Measurements from ENCODE around the gene RUNDC3A. TPM values are rescaled to one million over a fixed set of nuclear protein-coding genes. Genes with fewer than 3 reads are reported as not detected.
A peak's percentile ranks its signal among the peaks of the same experiment; 100 is the strongest.

The RUNDC3A gene
- total RNA-seq, 1 experiment from 2014 or later: 3.6 TPM

- Histone ChIP-seq H3K4me1 (ENCODE audit: control insufficient read depth, insufficient read depth, low read length) (peaks cover 6% of the 10 kb centered on the region; the same call in 1 of the 2 replicates), H3K27me3 (ENCODE audit: control insufficient read depth, insufficient read depth, low read length) (no peaks in the 10 kb centered on the region), H3K36me3 (ENCODE audit: control insufficient read depth, insufficient read depth, low read length) (no peaks in the 10 kb centered on the region), H3K27ac (ENCODE audit: low read length) (no peak overlapping the region), H3K9me3 (ENCODE audit: control insufficient read depth, insufficient read depth, low read depth, low read length) (no peaks in the 10 kb centered on the region), H3K4me3 (ENCODE audit: low read depth in 2 of 2, low read length in 2 of 2) (no peak overlapping the region)
- ChIA-PET CTCF (interaction anchor here (0.6 kb wide), 1 partner anchor 24 kb away, joined by 3 read pairs; no protein-coding TSS in a partner anchor), POLR2A (interaction anchor here (0.6 kb wide), 1 partner anchor 162 kb away, joined by 7 read pairs; the partner anchor contains the start of gene ATXN7L3)
- intact Hi-C loops (cut with micrococcal nuclease; ENCODE audit: unreplicated experiment): no loop called here
- TF ChIP-seq TCF7L2 (IDR thresholded peaks at IDR 0.05; ENCODE audit: low read depth, low read length) (no peak), SIN3A (IDR thresholded peaks at IDR 0.05; ENCODE audit: borderline replicate concordance, insufficient read depth, low read depth, low read length) (no peak), POLR2AphosphoS5 (IDR thresholded peaks at IDR 0.05; ENCODE audit: low read depth, low read length) (no peak), CTCF (IDR thresholded peaks at IDR 0.05) (no peak)
- TF ChIP-seq, protein P1, sequence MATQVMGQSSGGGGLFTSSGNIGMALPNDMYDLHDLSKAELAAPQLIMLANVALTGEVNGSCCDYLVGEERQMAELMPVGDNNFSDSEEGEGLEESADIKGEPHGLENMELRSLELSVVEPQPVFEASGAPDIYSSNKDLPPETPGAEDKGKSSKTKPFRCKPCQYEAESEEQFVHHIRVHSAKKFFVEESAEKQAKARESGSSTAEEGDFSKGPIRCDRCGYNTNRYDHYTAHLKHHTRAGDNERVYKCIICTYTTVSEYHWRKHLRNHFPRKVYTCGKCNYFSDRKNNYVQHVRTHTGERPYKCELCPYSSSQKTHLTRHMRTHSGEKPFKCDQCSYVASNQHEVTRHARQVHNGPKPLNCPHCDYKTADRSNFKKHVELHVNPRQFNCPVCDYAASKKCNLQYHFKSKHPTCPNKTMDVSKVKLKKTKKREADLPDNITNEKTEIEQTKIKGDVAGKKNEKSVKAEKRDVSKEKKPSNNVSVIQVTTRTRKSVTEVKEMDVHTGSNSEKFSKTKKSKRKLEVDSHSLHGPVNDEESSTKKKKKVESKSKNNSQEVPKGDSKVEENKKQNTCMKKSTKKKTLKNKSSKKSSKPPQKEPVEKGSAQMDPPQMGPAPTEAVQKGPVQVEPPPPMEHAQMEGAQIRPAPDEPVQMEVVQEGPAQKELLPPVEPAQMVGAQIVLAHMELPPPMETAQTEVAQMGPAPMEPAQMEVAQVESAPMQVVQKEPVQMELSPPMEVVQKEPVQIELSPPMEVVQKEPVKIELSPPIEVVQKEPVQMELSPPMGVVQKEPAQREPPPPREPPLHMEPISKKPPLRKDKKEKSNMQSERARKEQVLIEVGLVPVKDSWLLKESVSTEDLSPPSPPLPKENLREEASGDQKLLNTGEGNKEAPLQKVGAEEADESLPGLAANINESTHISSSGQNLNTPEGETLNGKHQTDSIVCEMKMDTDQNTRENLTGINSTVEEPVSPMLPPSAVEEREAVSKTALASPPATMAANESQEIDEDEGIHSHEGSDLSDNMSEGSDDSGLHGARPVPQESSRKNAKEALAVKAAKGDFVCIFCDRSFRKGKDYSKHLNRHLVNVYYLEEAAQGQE (IDR thresholded peaks at IDR 0.05; ENCODE audit: insufficient read depth in 1 of 2, low read depth in 2 of 2, low read length in 1 of 2): no peak
- ATAC-seq (no peak), DNase-seq (ENCODE audit: low read depth, low spot score) (no peak)
- in situ Hi-C loops (cut with HindIII; ENCODE audit: low pct_unique_long_range_greater_than_20kb, low sequenced_read_pairs): no loop called here
- BruUV-seq (replicated peaks): no TSS peak
Observed at GRCh38 chr17:44361292-44362260, 53.2 kb downstream of the RUNDC3A start.

DNA sequence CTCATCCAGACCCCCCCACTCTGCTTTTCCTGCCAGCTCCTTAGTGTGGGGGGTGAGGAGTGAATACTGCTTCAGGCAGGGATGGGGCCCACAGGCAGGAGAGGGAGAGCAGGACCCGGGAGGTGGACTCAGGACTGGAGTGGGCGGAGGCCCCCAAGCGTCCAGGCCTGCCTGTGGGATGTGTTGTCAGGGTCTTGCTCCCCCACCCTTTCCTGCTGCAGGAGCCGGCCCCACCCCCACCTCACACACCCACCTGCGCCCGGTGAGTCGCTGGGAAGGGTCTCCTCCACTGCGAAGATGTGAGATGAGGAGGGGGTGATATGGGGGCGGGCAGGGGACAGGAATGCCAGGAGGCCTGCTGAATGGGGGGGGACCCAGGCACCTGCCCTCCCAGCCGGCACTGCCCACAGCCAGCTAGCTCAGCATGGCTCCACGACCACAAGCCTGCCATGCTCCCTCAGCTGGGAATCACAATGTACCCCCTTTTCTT lies 54.1 kb downstream of the RUNDC3A start:
- peaks cover 6% of the 10 kb centered on the region; the same call in 1 of the 2 replicates for H3K4me1 ChIP-seq (ENCODE audit: control insufficient read depth, insufficient read depth, low read length)
- ChIA-PET CTCF (interaction anchor here (0.6 kb wide), 1 partner anchor 25 kb away, joined by 3 read pairs; no protein-coding TSS in a partner anchor), POLR2A (interaction anchor here (0.5 to 0.6 kb wide), 2 partner anchors 163 to 291 kb away, joined by 5 to 7 read pairs; partner anchors contain the start of gene ATXN7L3)
- H3K4me3 ChIP-seq (ENCODE audit: low read depth in 2 of 2, low read length in 2 of 2): peak overlapping the region; percentile 58 to 62; a peak in 3 of 4 replicates
- ATAC-seq: no peak
- in situ Hi-C loops (cut with HindIII; ENCODE audit: low pct_unique_long_range_greater_than_20kb, low sequenced_read_pairs): no loop called here
- no peaks in the 10 kb centered on the region for H3K36me3 ChIP-seq (ENCODE audit: control insufficient read depth, insufficient read depth, low read length)
- H3K27ac ChIP-seq (ENCODE audit: low read length): no peak overlapping the region
- BruUV-seq (replicated peaks): no TSS peak
- no peaks in the 10 kb centered on the region for H3K27me3 ChIP-seq (ENCODE audit: control insufficient read depth, insufficient read depth, low read length)
- DNase-seq (ENCODE audit: low read depth, low spot score): no peak
- no peaks in the 10 kb centered on the region for H3K9me3 ChIP-seq (ENCODE audit: control insufficient read depth, insufficient read depth, low read depth, low read length)
- intact Hi-C loops (cut with micrococcal nuclease; ENCODE audit: unreplicated experiment): no loop called here
- TF ChIP-seq CTCF (IDR thresholded peaks at IDR 0.05) (no peak), POLR2AphosphoS5 (IDR thresholded peaks at IDR 0.05; ENCODE audit: low read depth, low read length) (no peak)

All from Panc1 (cell line).